ENCODE data around the gene ATP1A3.

ATP1A3 gene

GRCh38 chr19:41936416-41936850, 57.6 kb downstream of the ATP1A3 start:
- peak; percentile 39 for DNase-seq (ENCODE audit: low read depth)

GRCh38 chr19:41935760-41936415, 58.1 kb downstream of the ATP1A3 start:
- DNase-seq (ENCODE audit: low read depth), result no peak
- TF ChIP-seq CTCF (conservative IDR thresholded peaks at IDR 0.05; ENCODE audit: low read length), result no peak
- no peak overlapping the region for H3K4me3 ChIP-seq (ENCODE audit: low read length)

More at GRCh38 chr19:41936416-41936850, 57.6 kb downstream of the ATP1A3 start:
- no peak for TF ChIP-seq CTCF (conservative IDR thresholded peaks at IDR 0.05; ENCODE audit: low read length)
- no peak overlapping the region for H3K4me3 ChIP-seq (ENCODE audit: low read length)

- no peak overlapping the region for H3K4me3 ChIP-seq (ENCODE audit: low read length)
- DNase-seq (ENCODE audit: low read depth), result peak; percentile 42
- peak; percentile 86 for TF ChIP-seq CTCF (conservative IDR thresholded peaks at IDR 0.05; ENCODE audit: low read length)
Measured at GRCh38 chr19:41934849-41935374, 59.1 kb downstream of the ATP1A3 start.

GRCh38 chr19:41933693-41934426, 60.2 kb downstream of the ATP1A3 start:
- no peak for DNase-seq (ENCODE audit: low read depth)
- H3K4me3 ChIP-seq (ENCODE audit: low read length), result no peak overlapping the region
- no peak for TF ChIP-seq CTCF (conservative IDR thresholded peaks at IDR 0.05; ENCODE audit: low read length)

- no peak for DNase-seq (ENCODE audit: low read depth)
- H3K4me3 ChIP-seq (ENCODE audit: low read length), result no peak overlapping the region
- TF ChIP-seq CTCF (conservative IDR thresholded peaks at IDR 0.05; ENCODE audit: low read length), result no peak
Measured at GRCh38 chr19:41932720-41933332, 61.2 kb downstream of the ATP1A3 start.

GRCh38 chr19:41932259-41932719, 61.7 kb downstream of the ATP1A3 start:
- DNase-seq (ENCODE audit: low read depth), result no peak
- no peak for TF ChIP-seq CTCF (conservative IDR thresholded peaks at IDR 0.05; ENCODE audit: low read length)
- H3K4me3 ChIP-seq (ENCODE audit: low read length), result no peak overlapping the region
